ENCODE results near the gene TTC6.

DNA sequence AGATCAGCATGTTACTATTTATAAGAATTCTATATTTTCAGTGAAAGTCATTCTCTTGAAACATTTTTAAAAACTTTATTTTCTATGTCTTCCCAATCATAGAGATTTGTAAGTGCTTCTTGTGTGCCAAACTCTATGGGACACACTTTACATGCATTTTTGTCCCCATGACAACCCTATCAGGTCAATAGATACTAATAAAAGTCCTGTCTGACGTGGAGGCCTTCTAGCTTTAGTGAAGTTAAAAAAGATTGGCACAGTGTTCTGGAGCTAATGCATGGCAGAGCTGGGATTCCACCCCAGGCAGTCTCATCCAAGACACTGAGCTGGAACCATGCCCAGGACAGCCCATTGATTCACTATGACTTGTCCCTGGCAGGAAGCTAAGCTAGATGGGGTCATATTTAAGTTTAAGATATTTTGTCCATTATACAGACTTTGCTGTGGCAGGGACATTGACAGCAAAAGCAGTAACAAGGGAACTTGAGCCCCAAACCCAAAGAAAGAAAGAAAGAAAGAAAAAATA is 28.1 kb downstream of the TTC6 start:
- TF ChIP-seq, protein P1, sequence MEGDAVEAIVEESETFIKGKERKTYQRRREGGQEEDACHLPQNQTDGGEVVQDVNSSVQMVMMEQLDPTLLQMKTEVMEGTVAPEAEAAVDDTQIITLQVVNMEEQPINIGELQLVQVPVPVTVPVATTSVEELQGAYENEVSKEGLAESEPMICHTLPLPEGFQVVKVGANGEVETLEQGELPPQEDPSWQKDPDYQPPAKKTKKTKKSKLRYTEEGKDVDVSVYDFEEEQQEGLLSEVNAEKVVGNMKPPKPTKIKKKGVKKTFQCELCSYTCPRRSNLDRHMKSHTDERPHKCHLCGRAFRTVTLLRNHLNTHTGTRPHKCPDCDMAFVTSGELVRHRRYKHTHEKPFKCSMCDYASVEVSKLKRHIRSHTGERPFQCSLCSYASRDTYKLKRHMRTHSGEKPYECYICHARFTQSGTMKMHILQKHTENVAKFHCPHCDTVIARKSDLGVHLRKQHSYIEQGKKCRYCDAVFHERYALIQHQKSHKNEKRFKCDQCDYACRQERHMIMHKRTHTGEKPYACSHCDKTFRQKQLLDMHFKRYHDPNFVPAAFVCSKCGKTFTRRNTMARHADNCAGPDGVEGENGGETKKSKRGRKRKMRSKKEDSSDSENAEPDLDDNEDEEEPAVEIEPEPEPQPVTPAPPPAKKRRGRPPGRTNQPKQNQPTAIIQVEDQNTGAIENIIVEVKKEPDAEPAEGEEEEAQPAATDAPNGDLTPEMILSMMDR (IDR thresholded peaks at IDR 0.05), result no peak
- no peak for TF ChIP-seq ZFX (IDR thresholded peaks at IDR 0.05; ENCODE audit: borderline replicate concordance)

All from 22Rv1 (cell line).